Fibroblast of skin of scalp (primary cell): ENCODE data around the gene BANP.
"Not testable (repeated sequence)": the region's sequence is repeated elsewhere in the genome, so short reads cannot be mapped to it uniquely, and the experiment has no call there.

Experiments used
- DNase-seq: peaks from one replicate; pipeline ENCODE4 v3.0.0-alpha.2; 2013

BANP gene

GRCh38 chr16:87996962-87997880 lies 46.0 kb downstream of the BANP start:
- no peak for DNase-seq

- not testable (repeated sequence) for DNase-seq
Measured at GRCh38 chr16:87998184-87998793, 47.1 kb downstream of the BANP start.

GRCh38 chr16:87998992-87999391 lies 47.8 kb downstream of the BANP start:
- DNase-seq = not testable (repeated sequence)

GRCh38 chr16:88002211-88002610 lies 51.0 kb downstream of the BANP start:
- no peak for DNase-seq

- no peak for DNase-seq
Measured at GRCh38 chr16:88002749-88003148, 51.5 kb downstream of the BANP start.

GRCh38 chr16:88003316-88003715 lies 52.1 kb downstream of the BANP start:
- DNase-seq = no peak

- DNase-seq = no peak
Measured at GRCh38 chr16:88003736-88004135, 52.5 kb downstream of the BANP start.

- DNase-seq = no peak
Measured at GRCh38 chr16:88004391-88004790, 53.2 kb downstream of the BANP start.

- DNase-seq = no peak
Measured at GRCh38 chr16:88005181-88005581, 53.9 kb downstream of the BANP start.

- no peak for DNase-seq
Measured at GRCh38 chr16:88005968-88006367, 54.7 kb downstream of the BANP start.

- DNase-seq = no peak
Measured at GRCh38 chr16:88007321-88007731, 56.1 kb downstream of the BANP start.

- no peak for DNase-seq
Measured at GRCh38 chr16:88008840-88009239, 57.6 kb downstream of the BANP start.

GRCh38 chr16:88009563-88010342 lies 58.5 kb downstream of the BANP start:
- DNase-seq = no peak

GRCh38 chr16:88010343-88010967 lies 59.2 kb downstream of the BANP start:
- no peak for DNase-seq

GRCh38 chr16:88010968-88011483 lies 59.8 kb downstream of the BANP start:
- DNase-seq = no peak

- DNase-seq = no peak
Measured at GRCh38 chr16:88012360-88012759, 61.1 kb downstream of the BANP start.

- DNase-seq = peak; percentile 14
Measured at GRCh38 chr16:88013091-88013609, 61.9 kb downstream of the BANP start.

GRCh38 chr16:88013766-88014251 lies 62.6 kb downstream of the BANP start:
- no peak for DNase-seq

GRCh38 chr16:88014252-88014781 lies 63.1 kb downstream of the BANP start:
- DNase-seq = peak; percentile 81

- no peak for DNase-seq
Measured at GRCh38 chr16:88014954-88015805, 63.9 kb downstream of the BANP start.

GRCh38 chr16:88015806-88016140 lies 64.5 kb downstream of the BANP start:
- no peak for DNase-seq
